ENCODE measurements around the gene NUDT4. TPM values are rescaled to one million over a fixed set of nuclear protein-coding genes. Genes with fewer than 3 reads are reported as not detected.

Gene NUDT4
- polyA plus RNA-seq, 1 experiment, result 77.7 TPM

DNA sequence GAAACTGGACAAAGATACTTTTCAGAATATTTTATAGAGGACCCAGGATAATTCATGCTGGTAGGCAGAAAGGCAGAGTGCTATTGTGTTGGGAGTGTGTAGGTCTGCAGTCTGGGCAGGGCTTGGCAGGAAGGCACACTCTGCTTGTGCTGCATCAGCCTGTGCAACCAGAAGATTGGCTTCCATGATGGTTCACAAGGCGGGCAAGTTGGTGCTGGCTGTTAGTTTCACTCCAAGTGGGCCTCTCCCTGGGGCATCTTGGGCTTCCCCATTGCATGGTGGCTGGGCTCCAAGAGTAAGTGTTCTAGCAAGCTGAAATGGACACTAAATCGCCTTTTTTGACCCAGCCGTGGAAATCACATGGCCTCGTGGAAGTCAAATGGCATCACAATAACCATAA, 65.9 kb downstream of the NUDT4 start:
- POLR2A ChIA-PET, result no interaction called here
- no peaks in the 10 kb centered on the region; the same call in 1 of the 2 replicates for H3K9me3 ChIP-seq (ENCODE audit: control insufficient read depth, insufficient read depth, low read length)
- CTCF ChIA-PET, result interaction anchor here (1.0 to 1.9 kb wide), 2 partner anchors 24 kb away, joined by 4 to 5 read pairs; no protein-coding TSS in a partner anchor
- H3K4me3 ChIP-seq (ENCODE audit: low read depth, low read length), result no peak overlapping the region
- no peaks in the 10 kb centered on the region for H3K27me3 ChIP-seq (ENCODE audit: control insufficient read depth, insufficient read depth, low read length)
- no peak overlapping the region for H3K27ac ChIP-seq (ENCODE audit: low read depth, low read length)
- TF ChIP-seq CTCF (IDR thresholded peaks at IDR 0.05; ENCODE audit: low read depth, low read length), result no peak
- DNase-seq (ENCODE audit: low read depth, low spot score), result no peak

- Histone ChIP-seq H3K27ac (ENCODE audit: low read depth, low read length) (no peak overlapping the region), H3K27me3 (ENCODE audit: control insufficient read depth, insufficient read depth, low read length) (no peaks in the 10 kb centered on the region), H3K4me3 (ENCODE audit: low read depth, low read length) (no peak overlapping the region), H3K9me3 (ENCODE audit: control insufficient read depth, insufficient read depth, low read length) (no peaks in the 10 kb centered on the region)
- ChIA-PET CTCF (no interaction called here), POLR2A (no interaction called here)
- no peak for TF ChIP-seq CTCF (IDR thresholded peaks at IDR 0.05; ENCODE audit: low read depth, low read length)
- no peak for DNase-seq (ENCODE audit: low read depth, low spot score)
Observed at GRCh38 chr12:93447555-93448290, 70.0 kb downstream of the NUDT4 start.

- Histone ChIP-seq H3K27me3 (ENCODE audit: control insufficient read depth, insufficient read depth, low read length) (no peaks in the 10 kb centered on the region), H3K4me3 (ENCODE audit: low read depth, low read length) (no peak overlapping the region), H3K9me3 (ENCODE audit: control insufficient read depth, insufficient read depth, low read length) (no peaks in the 10 kb centered on the region), H3K27ac (ENCODE audit: low read depth, low read length) (no peak overlapping the region)
- CTCF ChIA-PET, result no interaction called here
- POLR2A ChIA-PET, result no interaction called here
- no peak for DNase-seq (ENCODE audit: low read depth, low spot score)
- no peak for TF ChIP-seq CTCF (IDR thresholded peaks at IDR 0.05; ENCODE audit: low read depth, low read length)
Observed at GRCh38 chr12:93448796-93449195, 71.1 kb downstream of the NUDT4 start.

DNA sequence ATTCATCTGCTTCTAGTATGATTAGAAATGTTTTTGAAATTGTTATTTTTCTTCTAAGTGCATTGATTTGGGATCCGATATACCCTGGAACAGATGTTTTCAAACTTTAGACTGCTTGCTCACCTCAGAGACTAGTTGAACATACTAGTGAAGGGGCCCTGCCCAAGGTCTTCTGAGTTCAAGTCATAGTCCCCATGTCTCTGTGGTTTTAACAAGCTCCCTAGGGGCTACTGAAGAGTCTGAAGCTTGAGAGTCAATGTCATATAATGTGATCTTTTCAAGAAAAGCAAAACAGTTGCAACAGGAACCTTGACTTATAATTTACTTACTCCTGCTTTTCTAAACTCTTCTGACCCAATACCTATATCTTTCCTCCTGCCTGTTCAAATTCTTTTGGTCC, 71.6 kb downstream of the NUDT4 start:
- Histone ChIP-seq H3K9me3 (ENCODE audit: control insufficient read depth, insufficient read depth, low read length) (no peaks in the 10 kb centered on the region), H3K27me3 (ENCODE audit: control insufficient read depth, insufficient read depth, low read length) (no peaks in the 10 kb centered on the region), H3K4me3 (ENCODE audit: low read depth, low read length) (no peak overlapping the region), H3K27ac (ENCODE audit: low read depth, low read length) (no peak overlapping the region)
- no peak for TF ChIP-seq CTCF (IDR thresholded peaks at IDR 0.05; ENCODE audit: low read depth, low read length)
- no peak for DNase-seq (ENCODE audit: low read depth, low spot score)
- ChIA-PET CTCF (interaction anchor here (1.1 kb wide), 1 partner anchor 18 kb away, joined by 6 read pairs; no protein-coding TSS in a partner anchor), POLR2A (no interaction called here)

DNA sequence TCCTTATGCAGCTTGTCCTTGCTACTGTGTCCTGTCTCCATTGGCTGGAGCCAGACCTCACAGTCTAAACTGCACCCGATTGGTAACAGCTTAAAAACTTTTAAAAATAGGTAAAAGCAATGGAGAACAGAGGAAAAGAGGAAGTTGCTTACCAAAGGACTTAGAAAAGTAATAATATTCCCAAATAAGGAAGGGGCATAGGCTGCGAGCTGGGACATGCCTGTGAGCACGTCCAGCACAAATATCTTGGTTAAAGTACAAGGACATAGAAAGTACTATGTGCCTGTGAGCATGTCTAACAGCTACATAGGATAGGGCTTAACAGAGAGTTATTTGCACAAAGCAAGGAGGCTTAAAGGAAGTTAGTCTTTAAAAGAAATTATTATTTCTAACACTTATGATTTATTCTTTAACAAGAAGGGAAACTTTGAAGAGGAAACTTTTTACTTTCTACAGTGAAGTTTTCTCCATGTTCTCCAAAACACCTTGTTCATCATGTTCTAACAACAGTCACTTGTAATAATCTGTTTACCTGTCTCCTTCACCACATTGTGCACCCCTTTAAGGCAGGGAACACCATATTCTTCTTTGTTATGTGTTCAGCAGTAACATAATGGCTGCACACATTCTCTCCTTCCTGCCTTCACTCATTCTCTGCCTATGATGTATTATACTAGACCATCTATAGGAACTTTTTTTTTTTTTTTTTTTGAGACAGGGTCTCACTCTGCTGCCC, 73.9 kb downstream of the NUDT4 start:
- H3K9me3 ChIP-seq (ENCODE audit: control insufficient read depth, insufficient read depth, low read length), result no peaks in the 10 kb centered on the region
- no peak for TF ChIP-seq CTCF (IDR thresholded peaks at IDR 0.05; ENCODE audit: low read depth, low read length)
- POLR2A ChIA-PET, result interaction anchor here (0.6 kb wide), 1 partner anchor 10 kb away, joined by 3 read pairs; no protein-coding TSS in a partner anchor
- DNase-seq (ENCODE audit: low read depth, low spot score), result no peak
- no peaks in the 10 kb centered on the region for H3K27me3 ChIP-seq (ENCODE audit: control insufficient read depth, insufficient read depth, low read length)
- no peak overlapping the region for H3K27ac ChIP-seq (ENCODE audit: low read depth, low read length)
- H3K4me3 ChIP-seq (ENCODE audit: low read depth, low read length), result no peak overlapping the region
- CTCF ChIA-PET, result interaction anchor here (0.7 kb wide), 1 partner anchor 464 kb away, joined by 5 read pairs; no protein-coding TSS in a partner anchor
